Hematopoietic multipotent progenitor cell treated with erythropoietin and hydrocortisone succinate and interleukin-3 and kit ligand, for 6 days (in vitro differentiated cells): ENCODE data around the gene FARS2.
A peak's percentile ranks its signal among the peaks of the same experiment; 100 is the strongest.

Source experiments
- DNase-seq: peaks from one replicate; pipeline ENCODE4 v3.0.0-alpha.2; 2015

FARS2 gene

DNA sequence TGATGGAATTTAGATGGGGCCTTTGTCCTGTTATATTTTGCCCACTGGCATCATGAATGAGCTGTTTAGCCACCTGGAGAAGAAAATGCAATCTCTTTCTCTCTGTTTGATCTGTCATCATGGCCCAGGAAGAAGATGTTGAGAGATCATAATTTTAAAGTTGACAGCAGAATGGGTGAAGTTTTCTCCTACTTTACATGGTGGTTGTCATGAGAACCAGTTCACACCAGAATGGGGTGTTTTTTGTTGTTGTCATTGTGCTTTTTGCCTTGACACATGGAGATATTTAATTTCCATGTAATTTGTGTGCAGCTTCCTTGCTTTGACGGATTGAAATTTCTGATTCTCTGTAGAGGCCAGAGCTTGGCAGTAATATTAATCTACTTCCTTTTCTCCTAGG lies 122.5 kb downstream of the FARS2 start:
- no peak for DNase-seq

DNA sequence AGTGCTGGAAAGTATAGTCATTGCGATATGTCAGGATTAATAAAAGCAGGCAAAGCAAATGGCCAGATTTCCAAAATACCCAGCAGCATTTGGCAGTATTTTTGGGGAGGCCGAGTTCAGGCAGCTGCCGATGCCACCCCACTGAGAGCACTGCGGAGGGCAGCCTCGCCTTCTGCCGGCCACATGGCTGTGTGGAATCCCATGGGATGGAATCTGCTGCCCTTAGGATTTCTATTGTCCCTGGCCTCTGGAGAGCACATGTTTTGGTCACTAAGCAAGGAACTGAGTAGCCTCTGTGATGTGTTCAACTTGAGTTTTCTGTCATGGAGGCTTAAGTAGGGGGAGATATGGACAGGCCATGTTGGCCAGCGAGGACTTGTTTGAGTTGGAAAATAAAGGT lies 123.0 kb downstream of the FARS2 start:
- no peak for DNase-seq

- no peak for DNase-seq
These were observed 127.0 kb downstream of the FARS2 start for GRCh38 chr6:5388326-5388725.

DNA sequence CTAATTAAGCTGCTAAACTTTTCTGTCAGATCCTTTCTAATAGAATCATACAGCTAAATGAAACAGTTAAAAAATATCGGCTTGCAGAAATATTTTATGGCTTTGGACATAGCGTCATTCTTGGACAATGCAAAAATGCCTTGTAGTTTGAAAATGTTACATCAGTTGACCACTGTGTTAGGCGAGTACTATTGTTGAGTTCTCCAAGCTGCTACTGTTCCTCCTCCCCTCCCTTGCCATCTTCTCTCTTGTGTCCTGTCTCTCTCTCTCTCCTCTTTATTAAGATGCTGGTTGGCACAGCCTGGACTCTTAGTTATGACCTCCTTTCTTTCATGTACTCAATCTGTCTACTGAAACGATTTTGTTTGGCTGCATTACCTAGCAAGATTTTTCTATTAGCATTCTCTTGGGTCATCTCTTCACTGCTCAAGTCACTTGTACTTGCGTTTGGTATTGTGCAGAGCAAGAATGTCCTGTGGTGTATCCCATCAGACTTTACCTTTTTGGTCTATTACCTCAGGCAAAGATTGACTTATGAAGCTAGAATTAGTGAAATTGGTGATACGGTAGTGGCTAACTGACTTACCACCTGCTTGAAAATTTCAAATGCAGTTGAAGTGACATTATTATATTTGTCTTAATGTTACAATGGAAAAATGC lies 127.9 kb downstream of the FARS2 start:
- DNase-seq, result no peak

GRCh38 chr6:5390177-5390576 lies 128.9 kb downstream of the FARS2 start:
- DNase-seq, result no peak

DNA sequence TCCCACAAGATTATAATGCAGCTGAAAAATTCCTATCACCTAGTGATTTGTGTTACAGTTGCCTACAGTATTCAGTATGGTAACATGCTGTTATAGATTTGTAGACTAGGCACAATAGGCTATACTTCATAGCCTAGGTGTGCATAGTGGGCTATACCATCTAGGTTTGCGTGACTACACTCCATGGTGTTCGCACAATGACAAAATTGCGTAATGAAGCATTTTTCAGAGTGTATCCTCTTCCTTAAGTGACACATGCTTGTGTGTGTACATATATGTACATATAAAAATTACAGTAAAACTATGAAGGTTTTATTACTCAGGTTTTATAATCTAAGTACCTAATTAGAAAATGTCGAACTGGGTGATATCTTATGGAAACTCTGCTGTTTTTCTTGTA lies 133.0 kb downstream of the FARS2 start:
- no peak for DNase-seq

DNA sequence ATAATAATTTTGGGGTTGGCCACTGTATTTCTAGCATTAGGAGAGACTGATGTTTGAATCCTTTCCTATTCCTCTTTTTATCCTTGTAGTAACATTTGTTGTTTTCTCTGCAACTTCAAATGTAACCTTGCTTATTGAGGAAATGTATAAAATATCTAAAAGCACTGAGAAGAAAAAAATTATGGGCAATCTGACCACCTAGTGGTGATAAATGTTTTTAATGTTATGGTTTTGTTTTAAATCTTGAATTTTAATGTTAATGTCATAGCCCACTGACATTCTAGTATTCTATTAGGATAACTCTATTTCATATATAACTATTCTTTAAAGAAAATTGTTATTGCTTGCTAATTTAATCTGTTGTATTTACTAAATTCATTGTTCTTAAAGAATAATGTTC lies 134.4 kb downstream of the FARS2 start:
- no peak for DNase-seq

DNA sequence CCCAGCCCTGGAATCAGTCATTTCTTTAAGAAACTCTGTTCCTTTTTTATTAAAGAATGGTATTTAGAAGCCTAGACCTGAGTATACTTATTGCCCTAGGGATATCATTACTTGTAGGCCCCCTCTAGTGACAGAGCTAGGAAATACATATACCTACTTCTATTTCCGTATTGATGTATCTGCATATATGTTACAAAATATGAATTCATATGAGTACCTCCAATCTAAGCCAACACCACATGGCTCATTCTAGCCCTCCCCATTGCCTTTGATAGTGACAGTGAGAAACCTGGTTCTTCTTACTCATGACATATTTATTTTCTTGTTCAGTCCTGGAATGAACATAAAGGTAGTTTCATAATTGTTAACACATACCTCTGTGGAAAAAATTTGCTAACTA lies 137.2 kb downstream of the FARS2 start:
- peak; percentile 87 for DNase-seq

GRCh38 chr6:5399391-5399790 lies 138.1 kb downstream of the FARS2 start:
- DNase-seq, result no peak

DNA sequence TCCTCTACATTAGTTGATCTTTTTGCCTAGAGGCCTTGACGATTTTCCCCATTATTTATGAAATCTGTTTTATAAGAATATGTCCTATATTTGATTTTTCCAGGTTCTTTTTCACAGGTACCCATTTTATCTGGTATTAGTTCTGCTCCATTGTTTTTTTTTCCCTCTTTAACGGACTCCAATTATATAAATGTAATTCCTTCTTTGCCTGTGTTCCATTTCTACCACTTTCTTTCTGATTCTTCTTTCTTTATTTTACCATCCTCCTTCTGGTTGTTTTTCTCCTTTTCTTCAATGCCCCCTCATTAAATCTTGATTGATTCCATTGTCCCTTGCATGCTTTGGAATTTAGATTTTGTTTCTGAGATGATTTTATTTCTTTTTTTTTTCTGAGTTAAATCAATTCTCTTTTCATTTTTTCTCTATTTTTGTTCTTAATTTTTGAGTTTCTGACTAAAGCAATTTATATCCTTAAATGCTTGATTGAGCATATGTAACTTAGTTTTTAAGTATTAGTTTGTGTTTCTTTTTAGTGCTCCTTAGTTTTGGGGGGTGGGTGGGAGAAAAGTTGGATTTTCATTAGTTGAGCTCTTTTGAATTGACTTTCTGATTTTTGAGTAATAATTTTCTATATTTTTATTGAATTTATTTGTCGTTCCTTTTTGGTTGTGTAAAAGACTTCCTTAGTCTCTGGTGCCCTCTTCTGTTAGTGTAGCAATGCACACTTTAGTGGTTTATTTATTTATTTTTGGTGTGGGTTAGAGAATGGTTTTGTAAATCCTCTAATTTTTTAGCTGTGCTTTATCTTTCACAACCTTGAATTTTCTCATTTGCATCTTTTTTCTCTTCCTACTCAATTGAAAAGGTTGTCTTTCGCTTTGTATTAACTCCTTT lies 140.8 kb downstream of the FARS2 start:
- peak; percentile 76 for DNase-seq

- DNase-seq, result no peak
These were observed 141.8 kb downstream of the FARS2 start for GRCh38 chr6:5403076-5403475.

DNA sequence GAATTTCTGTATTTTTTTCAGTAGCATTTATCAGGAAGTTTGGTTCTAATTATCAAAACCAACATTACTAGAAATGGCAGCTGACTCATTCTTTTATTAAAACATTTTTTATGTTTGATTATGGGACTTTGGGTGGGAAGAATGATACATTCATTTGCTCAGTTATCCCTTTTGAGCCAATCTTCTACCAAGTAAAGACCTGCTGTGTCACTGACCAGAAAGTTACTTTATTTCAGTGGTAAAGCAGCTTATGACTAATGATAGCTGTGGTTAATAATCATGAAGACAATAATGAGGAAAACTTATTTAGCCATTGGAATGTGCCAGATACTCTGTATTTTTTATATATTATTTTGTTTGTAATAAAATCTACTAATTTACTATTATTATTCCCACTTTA lies 142.3 kb downstream of the FARS2 start:
- peak; percentile 25 for DNase-seq

DNA sequence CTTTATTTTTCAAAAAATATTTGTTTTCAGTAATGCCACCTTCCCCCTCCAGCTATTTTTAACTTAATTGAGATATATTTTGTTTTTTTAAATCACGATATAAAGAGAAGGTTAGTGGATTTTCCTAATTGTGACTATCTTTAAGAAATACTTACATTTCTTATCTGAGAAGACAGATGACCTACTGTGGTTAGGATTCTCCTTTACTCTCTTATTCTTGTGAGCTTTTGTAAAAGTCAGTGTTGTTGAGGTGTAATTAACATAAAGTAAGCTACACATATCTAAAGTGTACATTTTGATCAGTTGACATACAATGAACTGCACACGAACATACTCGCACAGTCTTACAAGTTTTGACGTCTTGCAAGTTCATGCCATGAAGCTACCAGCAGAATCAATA lies 144.7 kb downstream of the FARS2 start:
- peak; percentile 61 for DNase-seq

DNA sequence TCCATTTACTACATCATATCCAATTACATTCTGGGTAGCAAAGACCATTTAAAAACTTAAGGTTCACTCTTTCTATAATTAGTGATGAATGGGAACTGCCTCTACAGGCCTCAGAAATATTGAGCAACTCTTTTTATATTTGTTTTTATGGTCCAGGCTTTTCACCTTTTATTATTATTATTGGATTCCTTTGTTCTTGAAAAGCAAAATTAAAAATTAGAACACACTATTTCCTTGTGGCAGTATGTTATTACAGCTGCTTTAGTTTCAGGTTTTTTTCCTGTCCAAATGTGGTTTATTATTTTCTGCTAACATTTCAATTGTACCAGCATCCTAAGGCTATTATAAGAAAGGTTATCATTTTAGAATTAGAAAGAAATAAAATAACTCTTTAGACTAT lies 150.1 kb downstream of the FARS2 start:
- DNase-seq, result no peak

GRCh38 chr6:5412017-5412416 lies 150.7 kb downstream of the FARS2 start:
- no peak for DNase-seq

DNA sequence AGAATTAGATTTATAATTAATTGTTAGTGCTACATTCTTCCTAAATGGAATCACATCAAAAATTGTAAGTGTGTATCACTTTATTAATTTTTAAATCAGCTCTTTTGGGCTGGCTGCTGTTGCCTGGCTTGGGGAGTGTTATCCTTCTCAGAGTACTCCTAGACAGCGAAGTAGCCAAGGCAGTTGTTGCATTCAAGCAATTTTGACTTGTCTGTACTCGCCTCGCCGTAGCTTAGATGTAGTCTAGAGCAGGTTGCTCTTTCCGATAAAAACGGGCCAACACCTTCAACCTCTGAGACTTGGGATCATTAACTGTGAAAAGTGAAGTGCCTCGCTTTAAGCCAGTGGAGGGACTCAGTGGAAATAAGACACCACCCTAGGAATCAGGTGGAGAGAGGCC lies 151.3 kb downstream of the FARS2 start:
- DNase-seq, result no peak

- DNase-seq, result no peak
These were observed 154.9 kb downstream of the FARS2 start for GRCh38 chr6:5416250-5416649.

DNA sequence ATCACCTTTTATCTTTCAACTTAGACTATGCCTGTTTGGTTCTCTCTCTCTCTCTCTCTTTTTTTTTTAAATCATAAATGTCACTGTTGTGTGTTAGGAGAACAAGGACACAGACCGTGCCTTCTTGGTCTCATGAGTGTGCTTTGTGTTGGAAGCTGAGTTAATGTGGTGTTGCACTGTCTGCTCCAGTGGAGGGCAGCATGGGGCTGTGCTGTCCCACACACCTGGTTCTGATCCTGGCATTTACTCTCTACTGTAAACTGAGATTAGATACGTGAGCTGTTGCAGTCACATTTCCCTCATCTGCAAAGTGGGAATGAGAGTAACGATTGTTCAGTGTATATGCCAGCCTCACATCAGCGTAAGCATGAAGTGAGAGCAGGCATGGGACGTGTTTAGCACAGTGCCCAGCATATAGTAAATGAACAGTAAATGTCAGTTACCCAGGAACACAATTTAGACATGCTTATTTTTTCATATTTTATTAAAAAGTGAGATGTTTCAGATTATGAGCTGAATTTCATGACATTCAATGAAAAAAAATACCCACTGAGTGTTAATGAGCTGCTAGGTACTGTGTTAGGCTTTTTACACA lies 161.1 kb downstream of the FARS2 start:
- DNase-seq, result peak; percentile 49

- DNase-seq, result no peak
These were observed 161.9 kb downstream of the FARS2 start for GRCh38 chr6:5423251-5423650.

- no peak for DNase-seq
These were observed 163.4 kb downstream of the FARS2 start for GRCh38 chr6:5424726-5425125.

DNA sequence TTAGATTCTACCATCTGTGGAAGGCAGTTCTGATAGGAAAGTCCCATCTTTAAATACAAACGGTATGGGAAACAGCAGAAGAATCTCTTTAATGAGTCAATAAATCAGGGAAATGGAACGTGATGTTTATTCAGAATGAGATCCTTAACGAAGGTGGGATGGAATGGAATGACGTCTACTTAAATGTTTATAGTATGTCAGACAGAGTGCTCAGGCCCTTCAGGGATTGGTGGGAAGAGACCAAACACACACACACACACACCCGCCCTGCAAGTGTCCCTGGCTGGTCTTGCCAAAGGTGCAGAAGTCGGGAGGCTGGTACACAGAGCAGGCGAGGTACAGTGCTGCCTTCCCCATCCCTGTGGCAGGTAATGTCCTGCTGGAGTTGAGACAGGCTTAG lies 164.0 kb downstream of the FARS2 start:
- no peak for DNase-seq

GRCh38 chr6:5425797-5426196 lies 164.5 kb downstream of the FARS2 start:
- DNase-seq, result no peak

- DNase-seq, result no peak
These were observed 166.3 kb downstream of the FARS2 start for GRCh38 chr6:5427586-5427985.

- no peak for DNase-seq
These were observed 172.0 kb downstream of the FARS2 start for GRCh38 chr6:5433324-5433723.
